Upper lobe of left lung (tissue), 4 donors: ENCODE results near the gene MYO15A.

ENCODE experiments used
- CTCF ChIP-seq, 6 experiments: fragments of 450-650 bp in 4 of 6; fragments of 200-600 bp in 2 of 6; sonication (generic) in 2 of 6; IDR thresholded peaks; one replicate each; pipeline ENCODE4 v1.5.1; 2016 to 2019; ENCODE audit warnings: antibody characterized with exemption in 6 of 6
- POLR2A ChIP-seq, 4 donors: fragments of 450-650 bp; IDR thresholded peaks; one replicate each; pipeline ENCODE4 v1.5.1; 2016 to 2017; ENCODE audit warnings: antibody characterized with exemption in 4 of 4, mild to moderate bottlenecking in 2 of 4
- POLR2AphosphoS5 ChIP-seq, 2 donors: sonication (generic); formaldehyde crosslinking; IDR thresholded peaks; one replicate each; pipeline ENCODE4 v1.5.1; 2017; ENCODE audit warnings: antibody characterized with exemption in 2 of 2

- TF ChIP-seq CTCF (IDR thresholded peaks at IDR 0.05) (no peak), POLR2AphosphoS5 (IDR thresholded peaks at IDR 0.05) (no peak), POLR2A (IDR thresholded peaks at IDR 0.05) (no peak)
Observed at GRCh38 chr17:18084256-18084655, 24.3 kb upstream of the MYO15A start.
